NCI-H2227 (cell line): ENCODE results near the gene IQSEC3.
"Not testable (repeated sequence)": the region's sequence is repeated elsewhere in the genome, so short reads cannot be mapped to it uniquely, and the experiment has no call there.

Experiments
- DNase-seq: peaks from one replicate; lab custom pipeline; 2025; ENCODE audit not compliant: unreplicated experiment; lab: John Stamatoyannopoulos, UW

IQSEC3 gene

GRCh38 chr12:177336-177979 is 110.9 kb downstream of the IQSEC3 start:
- DNase-seq, result no peak

GRCh38 chr12:177980-178828 is 111.6 kb downstream of the IQSEC3 start:
- DNase-seq, result no peak

- no peak for DNase-seq
Measured at GRCh38 chr12:178829-179109, 112.2 kb downstream of the IQSEC3 start.

GRCh38 chr12:179131-179884 is 112.7 kb downstream of the IQSEC3 start:
- DNase-seq, result no peak

GRCh38 chr12:179885-180284 is 113.3 kb downstream of the IQSEC3 start:
- DNase-seq, result no peak

GRCh38 chr12:180445-180844 is 113.9 kb downstream of the IQSEC3 start:
- DNase-seq, result no peak

GRCh38 chr12:181921-182320 is 115.4 kb downstream of the IQSEC3 start:
- DNase-seq, result no peak

- DNase-seq, result no peak
Measured at GRCh38 chr12:182381-182892, 115.9 kb downstream of the IQSEC3 start.

- DNase-seq, result no peak
Measured at GRCh38 chr12:184811-185575, 118.4 kb downstream of the IQSEC3 start.

GRCh38 chr12:185576-185955 is 119.0 kb downstream of the IQSEC3 start:
- DNase-seq, result no peak

GRCh38 chr12:186006-186625 is 119.5 kb downstream of the IQSEC3 start:
- DNase-seq, result no peak

GRCh38 chr12:187986-188909 is 121.7 kb downstream of the IQSEC3 start:
- DNase-seq, result not testable (repeated sequence)

GRCh38 chr12:188910-189621 is 122.5 kb downstream of the IQSEC3 start:
- DNase-seq, result no peak

GRCh38 chr12:189622-189962 is 123.0 kb downstream of the IQSEC3 start:
- no peak for DNase-seq

GRCh38 chr12:190881-191280 is 124.3 kb downstream of the IQSEC3 start:
- no peak for DNase-seq

- DNase-seq, result no peak
Measured at GRCh38 chr12:191541-191940, 125.0 kb downstream of the IQSEC3 start.

- no peak for DNase-seq
Measured at GRCh38 chr12:193261-193660, 126.7 kb downstream of the IQSEC3 start.

- no peak for DNase-seq
Measured at GRCh38 chr12:194276-194675, 127.7 kb downstream of the IQSEC3 start.

GRCh38 chr12:195156-195555 is 128.6 kb downstream of the IQSEC3 start:
- no peak for DNase-seq
